T-helper 1 cell treated with Interleukin-12 subunit alpha and Interleukin-12 subunit beta and Interleukin-4 antibody, amounts not matched to agents 30 ng/mL and 1 ng/mL, for 36 hours (primary cell): ENCODE results near the gene KCTD14. TPM values are rescaled to one million over a fixed set of nuclear protein-coding genes. Genes with fewer than 3 reads are reported as not detected.

Source experiments
- intact Hi-C: fragments of 100-400 bp; cut with micrococcal nuclease; formaldehyde crosslinking; loops from one replicate; pipeline ENCODE4 v1.15.1; 2024
- total RNA-seq: library from RNA; stranded (reverse); gene quantifications from 2 replicates; pipeline ENCODE4 v1.2.3, GENCODE V29; 2022

KCTD14 gene
- total RNA-seq, 1 donor from 2014 or later: 0.49 TPM

- intact Hi-C loops: no loop called here
These were observed 56.7 kb downstream of the KCTD14 start for GRCh38 chr11:77966338-77966737.

Other genes starting within 250 kb of the KCTD14 start
- gene RSF1, start 202.6 kb downstream of the KCTD14 start, total RNA-seq: 56.8 and 60.1 TPM in 2 replicates
- gene AAMDC, start 202.1 kb downstream of the KCTD14 start, total RNA-seq: 5.3 and 5.9 TPM in 2 replicates
- 55.5 and 59.2 TPM in 2 replicates for gene INTS4, start 28.6 kb downstream of the KCTD14 start, total RNA-seq
- gene THRSP, start 40.6 kb upstream of the KCTD14 start, total RNA-seq: not detected in 2 replicates
- 194 and 204 TPM in 2 replicates for gene NDUFC2, start 56.6 kb upstream of the KCTD14 start, total RNA-seq
- 55.6 and 56.1 TPM in 2 replicates for gene ALG8, start 116.3 kb upstream of the KCTD14 start, total RNA-seq
- 13.5 and 14.1 TPM in 2 replicates for gene KCTD21, start 165.3 kb upstream of the KCTD14 start, total RNA-seq
- 19.3 and 20.9 TPM in 2 replicates for gene USP35, start 165.6 kb upstream of the KCTD14 start, total RNA-seq